SK-N-SH (cell line): ENCODE data around the gene MRPS22. TPM values are rescaled to one million over a fixed set of nuclear protein-coding genes. Genes with fewer than 3 reads are reported as not detected.

Source experiments
- CTCF ChIA-PET: fragments of 300-600, 350-600 bp; formaldehyde crosslinking; extraction: SDS; loops from one replicate; lab custom pipeline; 2021; lab: Yijun Ruan, JAX
- POLR2A ChIA-PET: fragments of 350-600 bp; sonication (Branson Sonifier 250); formaldehyde crosslinking; extraction: SDS; loops from one replicate; lab custom pipeline; 2020; ENCODE audit warnings: antibody characterized with exemption, inconsistent platforms; lab: Yijun Ruan, JAX
- DNase-seq: peaks from one replicate; pipeline ENCODE4 v3.0.0; 2012
- H2AFZ ChIP-seq: fragments of 200-600 bp; sonication (generic); 2 replicates; pipeline ENCODE4 v1.8.1; 2016; ENCODE audit warnings: antibody characterized with exemption, mild to moderate bottlenecking, low read depth
- H3F3A ChIP-seq: fragments of 200-600 bp; sonication (generic); replicated peaks from 2 replicates; pipeline ENCODE3; 2016; ENCODE audit warnings: antibody characterized with exemption, mild to moderate bottlenecking; ENCODE audit not compliant: insufficient read depth
- H3K27ac ChIP-seq, 2 experiments: fragments of 200-500 bp in 1 of 2; fragments of 200-600 bp in 1 of 2; sonication (Bioruptor generic) in 1 of 2; sonication (generic), shearing (Covaris generic) in 1 of 2; 2 replicates each; pipeline versions ENCODE4 v1.5.1 to v1.6.1; 2014 to 2016; ENCODE audit warnings: low read depth in 2 of 2, inconsistent platforms in 1 of 2, low read length in 1 of 2, mild to moderate bottlenecking in 1 of 2, mixed read lengths in 1 of 2
- H3K27me3 ChIP-seq: fragments of 200-600 bp; sonication (generic), shearing (Covaris generic); 2 replicates; pipeline ENCODE4 v1.6.1; 2016; ENCODE audit warnings: mixed run types; ENCODE audit not compliant: insufficient read depth
- H3K36me3 ChIP-seq, 2 experiments: fragments of 200-500 bp in 1 of 2; fragments of 200-600 bp in 1 of 2; sonication (Bioruptor generic) in 1 of 2; sonication (generic) in 1 of 2; replicated peaks in 1 of 2; 2 replicates each; pipeline versions ENCODE3 to v1.5.1; 2014 to 2016; ENCODE audit warnings: low read length in 1 of 2, mild to moderate bottlenecking in 1 of 2; ENCODE audit not compliant: insufficient read depth in 2 of 2, control insufficient read depth in 1 of 2
- H3K4me1 ChIP-seq, 2 experiments: fragments of 200-500 bp in 1 of 2; fragments of 200-600 bp in 1 of 2; sonication (Bioruptor generic) in 1 of 2; sonication (generic), shearing (Covaris generic) in 1 of 2; 2 replicates each; pipeline versions ENCODE4 v1.5.1 to v1.6.1; 2014 to 2016; ENCODE audit warnings: low read depth in 1 of 2, low read length in 1 of 2, mixed run types in 1 of 2; ENCODE audit not compliant: insufficient read depth in 2 of 2, control insufficient read depth in 1 of 2
- H3K4me2 ChIP-seq: fragments of 200-600 bp; sonication (generic), shearing (Covaris generic); 2 replicates; pipeline ENCODE4 v1.6.1; 2017; ENCODE audit warnings: mixed run types
- H3K4me3 ChIP-seq, 2 experiments: fragments of 200-500 bp in 1 of 2; fragments of 200-600 bp in 1 of 2; sonication (Bioruptor generic) in 1 of 2; sonication (generic), shearing (Covaris generic) in 1 of 2; 2 replicates each; pipeline versions ENCODE4 v1.5.1 to v1.8.1; 2014 to 2016; ENCODE audit warnings: low read depth in 2 of 2, inconsistent platforms in 1 of 2, low read length in 1 of 2, mild to moderate bottlenecking in 1 of 2, mixed read lengths in 1 of 2, moderate library complexity in 1 of 2
- H3K79me2 ChIP-seq: fragments of 200-600 bp; sonication (generic); 2 replicates; pipeline ENCODE4 v1.8.1; 2017; ENCODE audit warnings: mild to moderate bottlenecking; ENCODE audit not compliant: insufficient read depth
- H3K9ac ChIP-seq: fragments of 200-600 bp; sonication (generic); 2 replicates; pipeline ENCODE4 v1.6.1; 2017; ENCODE audit warnings: mixed run types
- H3K9me2 ChIP-seq: fragments of 200-600 bp; sonication (generic); 2 replicates; pipeline ENCODE4 v1.6.1; 2017; ENCODE audit warnings: mixed run types
- H3K9me3 ChIP-seq: fragments of 200-600 bp; sonication (generic); 2 replicates; pipeline ENCODE4 v1.6.1; 2017; ENCODE audit warnings: mixed run types, mild to moderate bottlenecking, moderate library complexity
- H4K20me1 ChIP-seq: fragments of 200-600 bp; sonication (generic); 2 replicates; pipeline ENCODE4 v1.6.1; 2017; ENCODE audit warnings: mild to moderate bottlenecking, mixed run types; ENCODE audit not compliant: insufficient read depth
- EZH2phosphoT487 ChIP-seq: fragments of 200-600 bp; sonication (generic); IDR thresholded peaks from 2 replicates; pipeline ENCODE4 v1.6.1; 2017; ENCODE audit warnings: low read depth, mixed run types, mild to moderate bottlenecking, antibody characterized with exemption, moderate library complexity, borderline replicate concordance
- FOXJ3 ChIP-seq: sonication (generic); formaldehyde crosslinking; IDR thresholded peaks from 2 replicates; pipeline ENCODE4 v1.5.1; 2020; ENCODE audit warnings: mild to moderate bottlenecking, missing genetic modification reagents
- GATA2 ChIP-seq: sonication (generic); formaldehyde crosslinking; IDR thresholded peaks from 2 replicates; pipeline ENCODE4 v1.5.0; 2020; ENCODE audit warnings: mild to moderate bottlenecking, missing genetic modification reagents
- MEF2A ChIP-seq: IDR thresholded peaks from 2 replicates; pipeline ENCODE4 v1.4.0; 2012; ENCODE audit warnings: low read depth, borderline replicate concordance
- NFIC ChIP-seq: IDR thresholded peaks from 2 replicates; pipeline ENCODE4 v1.4.0; 2012; ENCODE audit warnings: borderline replicate concordance
- NRF1 ChIP-seq: IDR thresholded peaks from 2 replicates; pipeline ENCODE4 v1.6.1; 2012; ENCODE audit warnings: low read depth, mild to moderate bottlenecking, low read length
- RAD21 ChIP-seq: IDR thresholded peaks from 2 replicates; pipeline ENCODE4 v1.6.1; 2012; ENCODE audit warnings: mild to moderate bottlenecking, low read length
- REST ChIP-seq: IDR thresholded peaks from 2 replicates; pipeline ENCODE4 v1.6.1; 2012; ENCODE audit warnings: mild to moderate bottlenecking, low read depth, low read length, moderate library complexity
- RXRA ChIP-seq: IDR thresholded peaks from 2 replicates; pipeline ENCODE4 v1.4.0; 2012; ENCODE audit warnings: low read depth, mild to moderate bottlenecking, borderline replicate concordance
- SIN3A ChIP-seq: IDR thresholded peaks from 2 replicates; pipeline ENCODE4 v1.6.1; 2012; ENCODE audit warnings: low read depth, mild to moderate bottlenecking, low read length, moderate library complexity, borderline replicate concordance
- SMC3 ChIP-seq: IDR thresholded peaks from 2 replicates; pipeline ENCODE4 v1.6.1; 2012; ENCODE audit warnings: low read depth, low read length, improper control_type of control experiment
- TAF1 ChIP-seq: IDR thresholded peaks from 2 replicates; pipeline ENCODE4 v1.6.1; 2012; ENCODE audit warnings: low read depth, mild to moderate bottlenecking, low read length, moderate library complexity, borderline replicate concordance
- TCF12 ChIP-seq: IDR thresholded peaks from 2 replicates; pipeline ENCODE4 v1.4.0; 2012
- TEAD4 ChIP-seq: IDR thresholded peaks from 2 replicates; pipeline ENCODE4 v1.4.0; 2012; ENCODE audit warnings: mild to moderate bottlenecking, borderline replicate concordance; ENCODE audit not compliant: insufficient read depth
- WGBS: methylation state at CpG from one replicate; pipeline ENCODE4 v1.1.6; 2017; ENCODE audit warnings: low lambda C conversion rate; 5-methylcytosine and 5-hydroxymethylcytosine counted together
- polyA plus RNA-seq, 3 experiments: library from polyadenylated mRNA; depleted of rRNA; stranded (reverse); fragments of >200 nt; gene quantifications; 2 replicates each; pipeline ENCODE4 v1.2.3, GENCODE V29; 2012
- TF ChIP-seq, protein P1 (sequence below): fragments of 150-350 bp; IDR thresholded peaks from 2 replicates; pipeline ENCODE4 v1.6.1; 2016; ENCODE audit warnings: mild to moderate bottlenecking, low read depth, low read length

Gene MRPS22
- polyA plus RNA-seq, 1 of the 3 experiments (the other 2 are of a cell fraction) = 50.6 TPM

DNA sequence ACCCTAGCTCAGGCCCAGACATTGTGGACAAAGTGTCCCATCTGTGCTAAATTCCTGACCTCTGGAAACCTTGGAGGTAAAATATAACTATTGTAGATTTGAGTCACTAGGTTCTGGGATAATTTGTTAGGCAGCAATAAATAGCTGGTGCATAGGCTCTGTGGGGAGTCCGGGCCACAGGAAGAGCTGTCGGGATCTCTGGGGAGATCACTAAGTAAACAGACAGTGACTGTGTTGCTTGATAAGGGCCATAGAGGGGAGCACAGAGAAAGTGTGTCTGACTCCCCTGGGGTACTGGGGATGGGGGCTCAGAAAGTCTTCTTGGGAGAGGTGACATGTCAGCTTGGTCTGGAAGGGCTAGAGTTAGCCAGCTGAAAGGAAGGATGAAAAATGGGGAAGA, 37.7 kb upstream of the MRPS22 start:
- Histone ChIP-seq H3K36me3 (no peaks in the 10 kb centered on the region), H3K9me3 (no peaks in the 10 kb centered on the region), H3K9ac (no peak overlapping the region), H3K27ac (no peak overlapping the region), H2AFZ (no peak overlapping the region), H3K4me1 (peaks cover 3 to 50% of the 10 kb centered on the region in 2 experiments; a peak in 3 of 4 replicates), H3K79me2 (no peaks in the 10 kb centered on the region), H3K27me3 (no peaks in the 10 kb centered on the region), H3K4me3 (no peak overlapping the region), H3F3A (peaks cover 34% of the 10 kb centered on the region), H4K20me1 (no peaks in the 10 kb centered on the region), H3K9me2 (no peaks in the 10 kb centered on the region), H3K4me2 (no peak overlapping the region)
- no peak for DNase-seq
- ChIA-PET CTCF (interaction anchor here (0.8 to 2.7 kb wide), 4 partner anchors 9 to 194 kb away, joined by 3 to 11 read pairs (median 8); no protein-coding TSS in a partner anchor), POLR2A (no interaction called here)
- WGBS = 91% methylated on average over 2 of the region's 2 CpGs
- TF ChIP-seq NRF1 (no peak), FOXJ3 (CRISPR knock-in tag) (no peak), MEF2A (no peak), NFIC (no peak), RAD21 (no peak), GATA2 (CRISPR knock-in tag) (no peak), TAF1 (no peak), RXRA (no peak), REST (no peak), EZH2phosphoT487 (no peak), SMC3 (no peak), SIN3A (no peak), TEAD4 (no peak), TCF12 (no peak)
- TF ChIP-seq, protein P1, sequence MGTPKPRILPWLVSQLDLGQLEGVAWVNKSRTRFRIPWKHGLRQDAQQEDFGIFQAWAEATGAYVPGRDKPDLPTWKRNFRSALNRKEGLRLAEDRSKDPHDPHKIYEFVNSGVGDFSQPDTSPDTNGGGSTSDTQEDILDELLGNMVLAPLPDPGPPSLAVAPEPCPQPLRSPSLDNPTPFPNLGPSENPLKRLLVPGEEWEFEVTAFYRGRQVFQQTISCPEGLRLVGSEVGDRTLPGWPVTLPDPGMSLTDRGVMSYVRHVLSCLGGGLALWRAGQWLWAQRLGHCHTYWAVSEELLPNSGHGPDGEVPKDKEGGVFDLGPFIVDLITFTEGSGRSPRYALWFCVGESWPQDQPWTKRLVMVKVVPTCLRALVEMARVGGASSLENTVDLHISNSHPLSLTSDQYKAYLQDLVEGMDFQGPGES = no peak
